Measurements from ENCODE around the gene SIRT2.

SIRT2 gene

DNA sequence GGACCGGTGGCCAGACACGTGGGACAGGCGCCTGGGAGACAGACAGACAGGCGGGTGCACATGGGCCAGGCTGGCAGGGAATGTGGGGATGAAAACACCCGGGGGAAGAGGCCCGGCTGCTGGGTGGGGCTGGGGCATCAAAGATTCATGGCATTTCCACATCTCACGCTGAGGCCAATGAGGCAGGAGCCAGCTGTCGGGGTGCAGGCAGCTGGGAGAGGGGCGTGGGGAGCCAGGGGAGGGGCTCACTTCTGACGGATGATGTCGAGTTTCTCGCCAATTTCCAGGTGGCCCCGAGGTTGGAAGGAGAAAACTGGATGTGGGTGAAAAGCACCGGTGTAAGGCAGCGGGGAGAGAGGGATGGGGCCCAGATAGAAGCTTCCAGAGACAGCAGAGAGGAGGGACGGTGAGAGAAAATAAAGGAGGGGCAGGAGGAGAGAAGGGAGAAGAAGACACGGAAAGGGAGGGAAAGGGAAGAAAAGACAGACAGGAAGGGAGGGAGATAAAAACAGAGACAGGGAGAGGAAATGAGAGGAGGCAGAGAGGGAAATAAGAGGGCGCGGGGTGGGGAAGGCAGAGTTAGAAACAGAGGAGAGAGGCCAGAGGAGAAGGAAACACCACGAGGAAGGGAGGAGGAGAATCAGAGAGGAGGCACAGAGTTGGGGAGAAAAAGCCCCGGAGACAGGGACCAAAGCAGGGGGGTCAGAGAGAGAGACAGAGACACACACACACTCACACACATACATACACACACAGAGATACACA is 20.6 kb upstream of the SIRT2 start:
- no peak for DNase-seq

DNA sequence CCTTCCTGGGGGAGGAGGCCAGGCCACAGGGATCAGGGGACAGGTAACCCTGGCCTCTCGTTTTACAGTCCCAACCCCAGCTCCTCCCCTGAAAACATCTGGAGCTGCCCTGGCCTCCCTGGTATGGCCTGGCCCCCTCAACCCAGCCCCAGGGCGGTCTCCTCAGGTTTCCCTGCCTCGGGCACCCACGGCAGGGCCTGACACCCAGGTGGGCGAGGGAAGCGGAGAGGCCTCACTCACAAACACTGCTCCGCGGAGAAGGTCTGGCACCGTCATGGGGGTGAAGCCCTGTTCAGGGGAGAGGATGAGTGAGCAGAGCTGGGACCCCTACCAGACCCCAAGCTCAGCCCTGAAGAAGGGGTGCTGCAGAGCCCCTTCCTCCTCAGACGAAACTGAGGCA is 19.1 kb upstream of the SIRT2 start:
- DNase-seq: no peak

DNA sequence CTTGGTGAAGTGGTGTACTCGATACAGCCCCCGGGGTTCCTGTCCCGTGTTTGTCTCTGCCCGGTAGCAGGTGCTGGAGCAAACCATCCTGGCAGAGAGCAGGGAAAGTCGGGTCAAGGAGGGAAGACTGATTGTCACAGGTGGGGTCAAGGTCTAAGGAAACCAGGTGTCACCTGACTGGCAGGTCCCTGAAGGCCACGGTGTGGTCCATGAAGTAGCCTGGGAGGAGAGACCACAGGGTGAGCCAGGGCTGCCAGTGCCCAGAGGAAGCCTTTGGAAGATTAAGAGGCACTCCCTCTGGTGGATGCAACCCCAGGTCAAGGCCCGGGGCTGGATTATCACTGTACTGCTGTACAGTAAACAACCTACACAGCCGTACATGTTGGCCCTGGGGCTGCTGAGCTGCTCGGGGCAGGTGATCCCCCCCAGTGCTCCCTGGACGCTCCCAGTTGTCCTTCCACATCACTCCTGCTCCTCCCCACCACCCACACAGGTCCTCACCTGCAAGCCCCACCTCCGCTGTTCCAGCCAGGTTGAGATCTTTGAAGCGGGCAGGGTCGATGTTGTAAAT is 18.6 kb upstream of the SIRT2 start:
- no peak for DNase-seq

DNA sequence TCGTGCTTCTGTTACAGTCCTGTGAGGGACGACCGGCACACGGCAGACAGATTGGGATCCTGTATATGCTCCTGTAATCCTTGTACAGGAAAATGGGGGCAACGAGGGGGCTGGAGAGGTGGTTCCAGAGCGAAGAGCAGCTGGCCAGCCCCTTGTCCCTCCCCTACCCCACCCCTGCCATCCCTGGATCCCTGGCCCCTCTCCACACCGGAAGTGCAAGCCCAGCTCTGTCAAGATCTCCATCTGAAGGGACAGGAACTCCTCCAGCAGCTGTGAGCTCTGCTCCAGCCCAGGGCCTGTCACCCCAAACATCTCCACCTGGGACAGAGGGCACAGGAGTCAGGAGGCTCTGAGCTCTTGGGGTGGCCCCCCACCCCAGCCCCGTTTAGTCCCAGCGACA is 18.1 kb upstream of the SIRT2 start:
- no peak for DNase-seq

DNA sequence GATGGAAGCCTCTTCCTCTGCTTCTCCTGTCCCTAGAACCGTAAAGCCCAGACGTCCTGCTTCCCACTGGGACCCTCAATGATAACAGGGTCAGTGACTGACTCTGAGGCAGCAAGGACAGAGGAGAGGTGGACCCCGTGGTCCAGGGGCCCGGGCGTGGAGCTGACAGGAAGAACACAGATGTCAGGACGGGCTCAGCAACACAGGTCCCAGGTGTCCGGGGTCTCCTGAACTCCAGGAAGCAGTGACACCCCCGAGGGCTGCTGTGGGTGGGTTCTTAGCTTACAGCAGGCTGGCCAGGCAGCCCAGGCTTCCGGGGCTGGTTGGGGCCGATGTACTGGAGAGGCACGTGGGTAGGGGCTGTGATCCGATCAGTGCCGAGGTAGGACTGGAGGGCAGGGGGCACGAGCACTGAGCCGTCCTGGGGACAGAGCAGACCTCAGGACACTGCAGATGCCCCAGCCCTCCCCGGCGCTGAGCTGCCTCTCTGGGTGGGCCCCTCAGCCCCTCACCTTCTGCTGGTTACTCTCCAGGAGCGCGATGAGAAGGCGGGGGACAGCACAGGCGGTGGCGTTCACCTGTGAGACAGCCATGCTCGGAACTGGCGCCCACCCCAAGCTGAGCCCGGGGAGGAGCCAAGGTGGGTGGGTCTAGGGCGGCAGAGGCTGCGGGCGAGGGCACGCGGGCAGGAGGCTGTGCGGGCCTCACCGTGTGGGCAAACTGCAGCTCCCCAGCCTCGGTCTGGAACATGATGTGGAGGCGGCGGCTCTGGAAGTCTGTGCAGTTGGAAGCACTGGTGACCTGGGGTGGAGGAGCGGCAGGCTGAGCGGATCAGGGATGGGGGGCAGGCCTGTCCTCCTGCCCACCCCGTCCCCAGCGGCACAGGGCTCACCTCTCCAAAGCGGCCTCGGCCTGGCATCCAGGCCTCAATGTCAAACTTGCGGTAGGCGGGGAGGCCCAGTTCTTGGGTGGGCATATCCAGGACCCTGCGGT is 16.2 kb upstream of the SIRT2 start:
- no peak for DNase-seq

DNA sequence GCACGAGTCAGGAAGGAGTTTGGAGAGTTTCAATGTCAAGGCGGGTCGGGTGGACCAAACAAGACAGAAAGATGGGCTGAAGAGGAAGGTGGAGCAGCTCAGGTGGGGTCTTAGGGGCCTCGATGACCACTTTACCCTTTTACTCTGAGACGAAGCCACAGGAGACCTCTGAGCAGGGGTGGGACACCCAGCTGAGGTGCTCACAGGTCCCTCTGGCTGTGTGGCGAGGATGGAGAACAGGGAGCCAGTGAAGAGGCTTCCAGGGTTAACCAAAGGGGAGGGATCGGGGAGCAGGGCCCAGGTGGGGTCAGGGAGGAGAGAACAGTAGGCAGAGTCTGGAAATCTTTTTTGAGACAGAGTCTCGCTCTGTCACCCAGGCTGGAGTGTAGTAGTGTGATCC is 14.5 kb upstream of the SIRT2 start:
- DNase-seq: no peak

DNA sequence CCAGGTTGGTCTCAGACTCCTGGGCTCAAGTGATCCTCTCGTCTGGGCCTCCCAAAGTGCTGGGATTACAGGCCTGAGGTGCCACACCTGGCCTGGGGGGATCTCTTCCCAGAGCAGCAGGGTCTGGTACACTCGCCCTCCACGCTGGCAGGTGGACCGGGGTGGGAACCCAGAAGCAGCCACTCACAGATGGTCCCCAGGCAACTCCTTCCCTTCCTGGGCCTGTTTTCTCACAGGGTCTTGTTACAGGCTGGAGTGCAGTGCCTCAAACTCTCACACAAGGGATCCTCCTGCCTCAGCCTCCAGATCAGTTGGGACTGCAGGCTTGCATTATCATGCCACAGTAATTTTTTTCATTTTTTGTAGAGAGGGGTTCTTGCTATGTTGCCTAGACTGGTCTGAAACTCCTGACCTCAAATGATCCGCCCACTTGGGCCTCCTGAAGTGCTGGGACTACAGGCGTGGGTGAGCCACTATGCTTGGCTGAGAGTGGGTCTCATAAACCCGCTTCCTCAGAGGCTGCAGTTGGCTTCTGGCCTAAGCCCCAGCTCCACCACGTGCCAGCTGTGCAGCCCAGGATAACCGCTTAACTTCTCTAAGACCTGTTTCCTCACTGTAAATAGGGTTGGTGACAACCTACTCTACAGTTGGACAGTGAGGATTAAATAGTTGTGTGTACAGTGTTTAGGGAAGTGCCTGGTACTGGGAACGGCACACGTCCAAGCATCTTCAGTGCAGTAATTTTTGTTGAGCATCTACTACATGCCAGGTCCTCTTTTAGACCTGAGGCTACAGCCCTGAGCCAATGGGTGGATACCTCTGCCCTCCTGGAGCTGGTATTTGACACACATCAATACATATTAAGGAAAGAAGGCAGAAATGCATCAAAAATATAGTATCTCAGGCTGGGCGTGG is 13.4 kb upstream of the SIRT2 start:
- no peak for DNase-seq

DNA sequence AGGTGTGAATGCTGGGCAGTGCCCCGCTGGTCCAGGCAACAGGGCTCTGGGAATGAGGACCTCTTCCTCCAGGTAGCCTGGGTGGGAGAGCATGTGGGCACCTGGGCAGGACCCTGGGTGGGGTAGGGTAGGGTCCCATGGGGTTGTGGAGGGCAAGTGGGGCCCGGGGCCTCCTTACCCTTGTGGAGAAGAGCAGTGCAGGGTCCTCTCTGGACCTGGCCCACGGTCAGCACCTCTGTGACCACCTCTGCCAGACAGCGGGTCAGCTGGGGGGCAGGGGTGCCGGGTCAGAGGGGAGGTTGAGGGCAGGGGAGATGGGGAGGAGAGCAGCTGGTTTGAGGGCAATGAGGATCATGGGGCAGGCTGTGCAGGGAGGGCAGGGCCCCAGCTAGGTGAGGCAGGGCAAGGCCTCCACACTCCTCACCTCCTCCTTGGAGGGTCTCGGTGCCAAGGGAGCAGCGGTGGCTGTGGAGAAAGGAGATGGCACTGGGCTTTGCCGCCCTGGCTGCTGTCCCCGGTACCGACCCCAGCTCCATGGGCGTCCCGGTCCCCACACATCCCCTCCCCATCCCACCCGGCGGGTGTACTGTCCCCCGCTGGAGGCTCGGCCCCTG is 12.1 kb upstream of the SIRT2 start:
- no peak for DNase-seq

DNA sequence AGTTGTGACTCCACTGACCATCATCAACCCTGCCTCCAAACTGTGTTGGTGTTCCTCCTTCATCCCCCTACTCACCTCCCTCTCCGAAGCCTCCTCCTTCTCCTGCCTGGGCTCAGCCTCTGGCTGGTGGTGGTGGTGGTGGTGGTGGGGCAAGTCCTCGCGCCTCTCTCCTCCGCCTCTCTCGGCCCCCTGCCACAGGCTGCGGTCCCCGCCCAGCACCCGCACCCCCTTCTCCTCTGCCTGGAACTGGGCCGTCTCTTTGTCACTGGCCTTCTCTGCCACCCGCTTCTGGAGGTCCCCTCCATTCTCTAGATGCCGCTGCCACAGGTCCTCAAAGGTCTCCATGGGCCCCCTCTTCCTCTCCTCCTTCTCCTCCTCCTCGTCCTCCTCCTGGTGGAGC is 11.1 kb upstream of the SIRT2 start:
- DNase-seq: no peak

DNA sequence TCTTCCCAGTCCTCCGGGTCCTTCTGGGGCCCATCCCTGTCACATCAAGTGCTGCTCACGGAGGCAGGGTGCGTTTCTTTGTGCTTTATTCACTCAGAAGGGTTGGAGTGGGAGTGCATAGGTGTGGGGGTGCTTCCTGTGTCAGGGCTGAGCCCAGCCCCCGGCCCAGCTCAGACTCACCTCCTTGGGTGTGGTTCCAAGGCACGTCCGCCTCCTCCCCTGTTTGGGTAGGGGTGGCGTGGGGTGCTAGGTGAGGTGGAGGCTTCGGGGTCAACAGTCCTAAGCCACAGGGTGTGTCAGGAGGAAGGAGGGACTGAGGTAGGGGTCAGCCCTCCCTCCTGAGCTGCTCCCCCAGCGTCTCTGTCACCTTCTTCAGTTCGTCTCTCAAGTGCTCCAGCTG is 9.5 kb upstream of the SIRT2 start:
- DNase-seq: no peak

DNA sequence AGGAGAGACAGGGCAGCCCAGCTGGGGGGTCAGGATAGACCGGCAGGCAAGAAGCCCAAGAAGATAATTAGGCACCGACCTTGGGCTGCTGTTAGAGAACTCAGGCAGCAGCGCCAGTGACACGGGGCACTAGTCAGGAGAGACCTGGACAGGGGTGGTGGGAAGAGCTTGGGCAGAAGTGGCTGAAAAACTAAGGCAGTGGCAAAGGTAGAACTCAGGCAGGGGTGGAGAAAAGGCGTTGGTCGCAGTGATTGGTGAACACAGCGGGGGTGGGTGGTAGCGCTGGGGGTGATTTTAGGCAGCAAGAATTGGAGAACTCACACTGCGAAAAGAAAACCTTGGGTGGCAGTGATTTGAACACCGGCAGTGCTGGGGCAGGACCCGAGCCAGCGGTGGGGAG is 8.3 kb upstream of the SIRT2 start:
- DNase-seq: no peak

DNA sequence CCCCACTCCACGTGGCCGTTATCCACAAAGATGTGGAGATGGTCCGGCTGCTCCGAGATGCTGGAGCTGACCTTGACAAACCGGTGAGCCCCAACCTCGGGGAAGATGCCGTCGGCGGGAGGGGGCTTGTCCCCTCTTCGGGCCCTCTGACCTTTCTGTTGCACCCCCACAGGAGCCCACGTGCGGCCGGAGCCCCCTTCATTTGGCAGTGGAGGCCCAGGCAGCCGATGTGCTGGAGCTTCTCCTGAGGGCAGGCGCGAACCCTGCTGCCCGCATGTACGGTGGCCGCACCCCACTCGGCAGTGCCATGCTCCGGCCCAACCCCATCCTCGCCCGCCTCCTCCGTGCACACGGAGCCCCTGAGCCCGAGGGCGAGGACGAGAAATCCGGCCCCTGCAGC is 7.8 kb upstream of the SIRT2 start:
- DNase-seq: no peak

DNA sequence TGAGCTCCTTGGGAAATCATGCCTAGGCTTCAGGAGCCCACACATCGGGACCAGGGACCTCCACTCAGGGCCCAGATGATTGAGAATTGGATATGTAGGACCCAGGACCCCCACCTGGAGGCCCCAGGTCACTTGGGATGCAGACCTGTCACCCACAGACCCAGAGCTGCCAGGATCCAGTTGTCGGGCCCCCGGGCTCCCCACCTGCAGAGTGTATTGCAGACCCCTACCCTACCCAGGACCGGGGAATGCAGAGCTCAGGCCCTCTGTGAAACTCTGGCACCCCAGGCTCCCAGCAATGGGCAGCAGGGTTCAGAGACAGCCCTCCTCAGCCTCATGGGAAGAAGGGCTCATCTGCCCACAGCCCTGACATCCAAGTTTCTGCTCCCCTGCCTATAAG is 6.2 kb upstream of the SIRT2 start:
- no peak for DNase-seq

DNA sequence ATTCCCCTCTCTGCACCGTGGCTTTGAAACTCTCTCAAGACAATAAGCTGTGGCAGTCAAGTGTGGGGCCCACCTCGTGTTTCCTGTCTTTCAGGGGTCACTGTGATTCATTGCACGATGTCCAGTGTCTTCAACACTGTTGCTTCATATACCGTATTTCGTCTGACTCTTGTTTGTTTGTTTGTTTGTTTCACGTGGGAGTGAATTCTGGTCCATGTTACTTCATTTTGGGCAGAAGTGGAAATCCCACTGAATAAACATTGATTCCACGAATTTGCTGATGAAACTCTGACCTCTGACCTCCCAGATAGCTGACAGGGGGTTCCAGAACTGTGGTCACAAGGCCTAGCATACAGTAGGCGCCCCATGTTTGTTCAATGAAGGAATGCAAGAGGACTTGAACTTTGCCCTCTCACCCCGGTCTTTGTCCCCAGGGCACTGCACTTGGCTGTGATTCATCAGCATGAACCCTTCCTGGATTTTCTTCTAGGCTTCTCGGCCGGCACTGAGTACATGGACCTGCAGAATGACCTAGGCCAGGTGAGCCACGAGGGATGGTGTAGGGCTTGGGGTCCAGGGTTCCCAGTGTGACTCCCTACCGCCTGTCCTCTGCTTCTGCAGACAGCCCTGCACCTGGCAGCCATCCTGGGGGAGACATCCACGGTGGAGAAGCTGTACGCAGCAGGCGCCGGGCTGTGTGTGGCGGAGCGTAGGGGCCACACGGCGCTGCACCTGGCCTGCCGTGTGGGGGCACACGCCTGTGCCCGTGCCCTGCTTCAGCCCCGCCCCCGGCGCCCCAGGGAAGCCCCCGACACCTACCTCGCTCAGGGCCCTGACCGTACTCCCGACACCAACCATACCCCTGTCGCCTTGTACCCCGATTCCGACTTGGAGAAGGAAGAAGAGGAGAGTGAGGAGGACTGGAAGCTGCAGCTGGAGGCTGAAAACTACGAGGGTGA is 5.4 kb upstream of the SIRT2 start:
- DNase-seq: no peak

DNA sequence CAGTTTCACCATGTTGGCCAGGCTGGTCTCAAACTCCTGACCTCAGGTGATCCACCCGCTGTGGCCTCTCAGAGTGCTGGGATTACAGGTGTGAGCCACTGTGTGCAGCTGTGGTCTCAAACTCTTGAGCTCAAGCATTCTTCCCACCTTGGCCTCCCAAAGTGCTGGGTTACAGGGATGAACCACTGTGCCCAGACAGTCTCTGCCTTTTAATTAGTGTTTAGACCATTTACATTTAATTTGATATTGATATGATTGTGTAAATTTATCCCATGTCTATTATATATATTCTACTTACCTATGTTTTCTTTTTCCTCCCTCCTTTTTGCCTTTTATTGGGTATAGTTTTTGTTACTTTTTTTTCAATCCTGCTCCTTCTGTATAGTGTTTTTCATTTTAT is 2.3 kb upstream of the SIRT2 start:
- no peak for DNase-seq

DNA sequence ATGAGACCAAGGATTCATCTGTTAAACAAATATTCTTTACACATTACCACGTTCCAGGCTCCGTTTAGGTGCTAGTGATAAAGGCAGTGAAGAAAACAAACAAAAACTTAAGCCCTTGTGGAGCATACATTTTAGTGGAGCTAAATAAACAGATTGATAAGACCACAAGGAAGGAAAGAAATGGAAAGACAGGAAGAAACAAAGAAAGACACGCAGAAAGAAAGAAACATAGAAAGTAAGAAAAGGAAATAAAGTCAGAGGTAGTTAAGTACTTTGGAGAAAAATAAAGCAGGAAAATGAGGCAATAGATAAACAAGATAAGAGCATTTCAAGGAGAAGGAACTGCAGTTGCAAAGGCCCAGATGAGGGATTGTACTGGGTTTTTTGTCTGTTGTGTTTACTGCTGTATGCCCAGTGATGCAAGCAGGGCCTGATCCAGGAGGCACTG is 1.3 kb upstream of the SIRT2 start:
- no peak for DNase-seq

DNA sequence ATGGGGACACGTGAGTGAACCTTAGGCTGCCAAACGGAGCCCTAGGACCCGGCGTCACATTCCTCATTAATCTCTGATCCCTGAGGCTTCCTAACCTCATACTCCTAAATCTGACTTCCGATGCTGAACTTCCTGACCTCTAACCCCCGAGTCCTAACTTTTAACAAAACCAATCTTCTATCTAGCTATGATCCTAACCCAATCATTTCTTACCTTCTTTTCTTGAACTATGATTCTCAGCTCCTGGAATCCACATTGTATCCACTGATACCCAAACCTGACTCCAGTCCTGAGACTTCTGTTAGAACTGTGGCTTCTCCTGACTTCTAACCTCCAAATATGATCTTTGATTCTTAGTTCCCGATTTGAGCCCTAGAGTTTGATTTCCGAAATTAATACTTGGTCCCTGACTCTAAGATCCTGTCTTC is 798 bp upstream of the SIRT2 start:
- DNase-seq: no peak

DNA sequence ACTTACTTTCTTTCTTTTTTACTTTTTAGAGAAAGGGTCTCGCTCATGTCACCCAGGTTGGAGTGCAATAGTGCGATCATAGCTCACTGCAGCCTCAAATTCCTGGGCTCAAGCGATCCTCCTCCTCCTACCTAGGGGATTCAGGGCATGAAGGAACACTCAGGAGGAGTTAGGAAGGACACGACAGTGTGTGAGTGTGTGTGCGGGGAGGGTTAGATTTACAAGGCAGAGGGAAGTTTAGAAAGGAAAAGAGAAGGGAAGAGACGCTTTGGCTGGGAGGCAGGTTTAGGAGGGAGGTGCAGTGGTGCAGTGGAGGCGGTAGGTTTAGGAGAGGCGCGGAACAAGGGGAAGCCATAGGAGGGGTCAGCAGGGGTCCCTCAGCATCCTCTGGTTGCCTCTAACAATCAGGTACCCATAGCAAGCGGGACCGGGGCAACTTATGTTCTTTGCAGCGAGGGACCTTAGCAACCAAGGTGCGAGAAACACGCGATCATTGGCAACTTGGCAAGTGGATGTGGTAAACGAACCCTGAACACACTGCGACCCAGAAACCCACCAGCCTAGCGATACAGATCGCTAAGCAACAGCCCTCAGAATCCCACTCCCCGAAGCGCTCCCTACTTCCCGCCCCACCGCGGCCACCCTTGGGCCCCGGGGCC is 501 bp downstream of the SIRT2 start:
- no peak for DNase-seq

DNA sequence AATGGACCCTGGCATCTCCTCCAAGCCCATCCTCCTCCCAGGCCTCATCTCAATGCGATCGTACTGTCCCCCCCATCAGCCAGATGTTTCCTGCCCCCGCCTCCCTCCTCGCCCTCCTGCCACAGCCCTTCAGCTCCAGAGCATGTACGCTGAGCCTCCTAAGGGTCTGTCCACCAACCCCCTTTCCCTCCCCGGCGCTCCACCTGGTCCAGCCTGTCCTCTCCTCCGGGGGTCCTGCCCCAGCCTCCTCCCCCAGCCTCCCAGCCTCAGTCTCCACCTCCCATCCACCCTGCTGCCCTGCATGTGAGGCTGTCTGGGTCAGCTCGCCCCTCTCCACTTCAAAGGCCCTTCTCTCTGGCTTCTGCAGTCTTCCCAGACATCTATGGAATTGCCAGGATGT is 4.5 kb downstream of the SIRT2 start:
- no peak for DNase-seq

DNA sequence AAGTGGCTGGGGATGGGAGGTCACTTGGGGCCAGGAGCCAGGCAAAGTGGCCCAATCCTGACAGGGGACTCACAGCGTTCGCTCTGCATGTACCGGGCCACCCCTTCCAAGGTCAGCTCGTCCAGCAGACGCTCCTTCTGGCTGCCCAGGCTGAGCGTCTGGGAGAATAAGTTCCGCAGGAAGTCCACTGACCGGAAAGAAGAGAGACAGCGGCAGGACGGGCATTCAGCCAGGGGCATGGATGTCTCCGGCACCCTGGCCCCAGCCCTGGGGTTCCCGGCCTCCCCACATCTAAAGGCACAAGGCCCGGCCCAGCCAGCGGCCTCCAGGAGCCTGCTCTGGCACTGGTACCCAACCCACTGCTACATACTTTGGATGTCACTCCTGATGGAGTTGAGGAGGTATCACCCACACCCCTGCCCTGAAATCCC is 6.1 kb downstream of the SIRT2 start:
- DNase-seq: no peak

Measured in activated CD8-positive, alpha-beta memory T cell treated with anti-CD3 and anti-CD28 coated beads for 24 hours (primary cell).